Stimulated activated CD4-positive, alpha-beta T cell treated with anti-CD3 and anti-CD28 coated beads, Interleukin-15, amount 100 ng/mL, for 24 hours (primary cell): ENCODE results near the gene SSH2.

Source experiments
- DNase-seq: peaks from one replicate; pipeline ENCODE4 v3.0.0-alpha.2; 2020

Gene SSH2

DNA sequence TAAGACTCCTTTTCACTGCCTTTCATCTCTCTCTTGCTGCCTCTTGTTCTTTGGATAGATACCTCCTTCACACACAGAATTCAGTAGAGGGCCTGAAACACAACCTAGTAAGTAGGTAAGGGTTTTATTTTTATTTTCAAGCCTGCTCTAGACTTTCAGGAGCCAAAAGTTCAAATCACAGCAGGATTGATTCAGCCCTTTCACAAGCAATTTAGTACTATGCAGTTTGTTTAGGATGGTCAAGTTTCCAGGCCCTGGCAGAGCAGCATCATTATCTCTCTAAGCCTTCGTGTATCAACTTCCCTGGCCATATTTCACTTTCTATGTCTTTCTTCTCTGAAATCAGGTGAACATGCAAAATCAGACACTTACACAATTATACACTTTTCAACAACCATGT, 158.5 kb downstream of the SSH2 start:
- DNase-seq: no peak

DNA sequence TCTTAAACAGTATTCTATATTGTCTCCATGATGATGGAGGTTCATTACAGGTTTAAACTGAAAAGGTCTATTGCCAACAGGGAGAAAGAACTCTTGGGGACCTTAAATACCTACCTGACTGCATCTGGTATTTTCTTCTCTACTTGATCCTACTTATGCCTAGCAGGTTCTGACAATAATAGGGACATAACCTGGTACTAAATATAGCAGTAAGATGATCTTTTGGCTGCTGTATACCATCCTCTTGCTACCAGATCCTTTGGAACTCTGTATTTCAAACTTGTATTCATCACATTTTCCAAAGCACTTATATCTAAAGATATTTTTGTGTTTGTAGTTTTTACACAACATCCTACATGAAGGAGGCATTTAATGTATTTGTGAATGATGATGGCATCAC, 160.8 kb downstream of the SSH2 start:
- DNase-seq: no peak

DNA sequence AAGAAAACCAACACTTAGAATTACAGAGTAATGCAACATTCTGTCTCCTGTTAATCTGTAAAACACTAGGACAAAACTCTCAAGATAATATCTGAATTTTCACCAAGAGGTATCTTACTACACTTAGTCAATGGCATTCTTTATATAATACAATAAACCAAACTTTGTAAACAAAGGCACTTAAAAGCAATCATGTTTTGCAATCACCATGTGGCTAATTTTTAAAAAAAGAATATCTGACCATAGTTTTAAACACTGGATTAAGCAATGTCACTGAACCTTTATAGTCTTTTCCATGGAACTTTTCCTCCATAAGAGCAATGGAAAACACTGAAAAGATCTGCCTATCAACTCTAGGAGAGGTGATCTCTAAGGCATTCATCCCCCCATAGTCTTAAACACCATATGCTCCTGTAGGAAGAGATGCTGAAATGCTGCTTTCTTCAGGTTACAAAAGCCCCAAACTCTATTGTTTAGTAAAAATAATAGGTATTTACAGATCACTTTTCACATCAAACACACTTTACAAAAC, 163.2 kb downstream of the SSH2 start:
- DNase-seq: no peak

DNA sequence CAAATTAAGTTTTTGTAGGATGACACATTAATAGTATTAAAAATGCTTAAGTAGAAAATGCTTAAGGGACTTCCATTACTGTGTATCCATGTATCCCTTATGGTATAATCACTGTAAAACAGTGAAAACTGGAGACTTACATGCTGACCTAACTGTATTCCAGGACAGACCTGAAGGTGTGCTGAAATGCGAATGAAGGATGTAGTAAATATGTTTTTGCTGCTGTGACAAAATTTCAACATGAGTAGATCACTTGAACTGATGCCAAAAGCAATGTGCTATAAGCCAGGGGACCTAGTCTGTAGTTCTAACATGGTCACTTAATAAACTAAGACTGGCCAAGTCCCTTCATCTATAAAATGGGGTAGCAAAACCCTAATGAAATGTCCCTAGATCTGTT, 165.3 kb downstream of the SSH2 start:
- DNase-seq: no peak

DNA sequence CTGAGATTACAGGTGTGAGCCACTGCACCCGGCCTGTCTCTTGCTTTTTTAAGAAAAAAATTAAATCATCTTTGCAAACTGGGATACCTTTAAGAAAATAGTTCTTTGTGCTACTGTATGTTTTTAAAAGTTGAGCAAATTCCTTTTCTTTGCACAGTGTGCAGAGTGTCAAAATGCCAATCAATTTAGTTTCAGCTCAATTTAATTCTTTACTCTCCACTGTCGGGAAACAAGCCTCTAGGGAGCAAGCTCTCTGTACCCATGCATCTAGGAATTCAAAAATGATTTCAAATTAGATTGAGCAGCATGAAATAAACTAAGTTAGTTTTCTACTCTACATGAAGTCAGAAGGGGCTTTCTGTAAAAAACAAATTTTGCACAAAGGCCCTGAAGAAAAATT, 165.8 kb downstream of the SSH2 start:
- DNase-seq: no peak

DNA sequence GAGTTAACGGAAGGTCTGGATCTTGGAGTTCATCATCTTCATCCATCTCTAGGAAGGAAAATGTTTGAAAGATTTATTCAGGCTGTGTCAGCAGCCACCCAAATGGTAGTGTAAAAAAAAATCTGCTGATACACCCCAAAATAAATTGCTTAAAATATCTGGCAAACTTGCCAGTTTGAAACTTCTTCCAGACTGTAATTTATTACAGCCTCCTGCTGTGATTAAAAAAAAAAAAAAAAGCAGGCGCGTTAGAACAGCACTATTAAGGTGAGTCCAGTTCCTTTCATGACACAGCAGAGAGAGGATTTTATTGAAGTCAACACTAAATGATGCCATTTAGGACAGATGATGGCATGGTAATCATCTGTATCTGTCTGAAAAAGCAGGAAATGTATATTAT, 166.8 kb downstream of the SSH2 start:
- DNase-seq: no peak

DNA sequence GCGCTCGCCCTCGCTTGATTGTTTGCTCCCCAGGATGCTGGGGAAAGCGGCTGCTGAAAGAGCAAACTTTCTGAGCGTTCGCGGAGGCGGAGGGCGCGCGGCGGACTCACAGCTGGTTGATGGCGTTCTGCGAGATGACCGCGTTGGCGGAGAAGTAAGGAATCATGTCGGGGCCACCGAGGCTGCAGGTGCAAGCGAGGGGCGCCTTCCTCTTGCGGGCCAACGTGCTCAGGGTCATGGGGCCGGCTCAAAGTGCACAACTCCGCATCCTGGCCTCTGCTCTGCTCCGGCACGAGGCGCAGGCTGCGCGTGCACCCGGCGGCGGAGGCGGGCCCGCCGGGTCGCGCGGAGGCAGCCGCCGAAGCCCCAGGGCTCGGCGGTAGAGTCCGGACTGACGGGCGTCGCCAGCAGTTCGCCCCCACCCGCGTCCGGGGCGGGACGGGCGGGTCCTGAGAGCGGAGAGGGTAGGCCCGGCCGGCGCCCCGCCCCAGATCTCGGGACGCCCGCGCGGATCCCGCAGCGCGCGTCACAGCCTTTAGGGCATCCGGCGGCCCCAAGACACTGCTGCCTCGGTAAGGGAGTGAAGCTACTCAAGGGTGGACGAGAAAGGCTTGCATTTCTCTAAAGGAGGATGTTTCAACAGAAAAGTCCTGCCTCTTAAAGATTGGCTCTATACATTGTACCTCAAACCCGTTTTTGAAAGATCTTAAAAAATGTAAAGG, 168.8 kb downstream of the SSH2 start:
- DNase-seq: peak; percentile 95

DNA sequence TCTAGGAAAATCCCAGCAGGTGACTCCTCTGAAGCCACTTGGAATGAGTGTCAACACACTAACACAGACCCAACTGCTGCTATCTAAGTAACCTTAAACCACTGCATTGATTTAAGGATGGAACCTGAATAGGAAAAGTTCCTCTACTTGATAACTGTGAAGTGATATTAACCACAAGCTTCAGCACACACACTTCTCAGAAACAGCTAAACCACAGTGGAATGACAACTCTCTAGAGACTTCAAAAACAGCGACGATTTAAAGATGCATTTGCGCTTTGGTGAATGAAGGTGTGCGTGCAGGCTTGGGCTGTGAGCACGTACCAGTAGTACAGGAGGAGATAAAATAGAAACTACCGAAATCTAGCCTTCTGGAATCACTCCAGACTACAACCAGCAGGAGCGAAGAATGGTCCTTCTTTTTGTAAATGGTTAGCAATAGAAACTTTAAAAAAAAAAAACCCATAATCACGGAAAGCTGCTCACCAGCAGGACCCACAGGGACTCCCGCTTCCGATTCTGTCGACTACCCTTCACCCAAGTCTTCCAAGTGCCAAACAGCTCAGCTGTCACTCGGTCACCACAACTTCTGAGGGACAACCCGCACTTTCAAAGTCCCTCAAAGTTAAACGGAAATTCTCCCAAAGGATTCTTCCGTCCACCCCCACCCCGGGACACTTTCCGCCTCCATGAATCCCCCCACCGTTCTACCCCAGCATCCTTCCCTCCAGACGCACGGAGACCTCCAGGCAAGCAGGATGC, 169.6 kb downstream of the SSH2 start:
- DNase-seq: peak; percentile 60

DNA sequence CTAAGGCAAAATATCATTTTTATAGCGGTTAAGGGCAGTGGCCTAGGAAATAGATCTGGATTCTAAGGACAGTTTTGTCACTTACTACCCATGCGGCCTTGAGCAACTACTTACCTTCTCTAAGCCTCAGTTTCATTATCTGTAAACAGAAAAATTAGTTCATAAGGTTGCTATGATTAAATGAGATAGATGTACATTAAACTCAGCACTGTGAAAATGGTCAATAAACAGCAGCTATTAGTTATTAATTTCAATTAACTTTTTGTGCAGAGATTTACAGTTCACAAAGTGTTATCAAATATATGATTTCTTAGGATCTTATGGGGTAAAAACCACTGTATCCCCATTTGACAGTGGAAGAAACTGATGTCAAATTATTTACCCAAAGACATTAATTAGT, 171.8 kb downstream of the SSH2 start:
- DNase-seq: no peak

DNA sequence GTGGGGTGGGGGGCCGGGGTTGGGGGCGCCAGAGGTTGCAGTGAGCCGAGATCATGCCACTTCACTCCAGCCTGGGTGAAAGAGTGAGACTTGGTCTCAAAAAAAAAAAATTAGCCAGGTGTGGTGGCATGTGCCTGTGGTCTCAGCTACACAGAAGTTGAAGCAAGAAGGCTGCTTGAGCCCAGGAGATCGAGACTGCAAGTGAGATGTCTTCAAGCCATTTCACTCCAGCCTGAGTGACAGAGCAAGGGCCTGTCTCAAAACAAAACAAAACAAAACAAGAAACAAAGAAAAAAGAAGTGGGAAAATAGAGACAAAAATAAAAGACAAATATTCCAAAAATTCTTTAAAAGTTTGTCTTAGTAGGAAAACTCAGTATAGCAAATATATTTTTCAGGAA, 172.2 kb downstream of the SSH2 start:
- DNase-seq: no peak

DNA sequence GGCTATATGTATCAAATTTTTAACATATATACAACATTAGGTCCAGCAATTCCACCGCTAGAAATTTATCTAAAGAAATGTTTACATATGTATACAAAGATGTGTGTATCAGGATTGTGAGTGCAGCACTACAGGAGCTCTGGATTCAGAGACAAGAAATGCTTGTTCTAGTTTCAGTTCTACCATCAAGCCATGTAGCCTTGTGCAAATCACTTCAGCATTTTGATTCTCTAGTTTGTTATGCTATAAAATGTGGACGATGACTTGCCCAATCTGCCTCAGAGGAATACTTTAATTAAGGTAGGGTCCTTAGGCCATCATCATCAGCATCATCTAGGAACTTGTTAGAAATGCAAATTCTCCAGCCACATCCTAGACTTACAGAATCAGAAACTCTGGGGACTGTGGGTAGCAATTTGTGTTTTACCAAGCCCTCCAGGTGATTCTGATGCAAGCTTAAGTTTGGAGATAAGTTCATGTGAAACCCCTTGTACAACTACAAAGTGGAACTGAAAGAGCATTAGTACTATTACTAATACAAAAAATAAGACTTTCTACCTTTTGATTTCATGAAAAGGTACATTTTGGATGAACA, 176.1 kb downstream of the SSH2 start:
- no peak for DNase-seq

DNA sequence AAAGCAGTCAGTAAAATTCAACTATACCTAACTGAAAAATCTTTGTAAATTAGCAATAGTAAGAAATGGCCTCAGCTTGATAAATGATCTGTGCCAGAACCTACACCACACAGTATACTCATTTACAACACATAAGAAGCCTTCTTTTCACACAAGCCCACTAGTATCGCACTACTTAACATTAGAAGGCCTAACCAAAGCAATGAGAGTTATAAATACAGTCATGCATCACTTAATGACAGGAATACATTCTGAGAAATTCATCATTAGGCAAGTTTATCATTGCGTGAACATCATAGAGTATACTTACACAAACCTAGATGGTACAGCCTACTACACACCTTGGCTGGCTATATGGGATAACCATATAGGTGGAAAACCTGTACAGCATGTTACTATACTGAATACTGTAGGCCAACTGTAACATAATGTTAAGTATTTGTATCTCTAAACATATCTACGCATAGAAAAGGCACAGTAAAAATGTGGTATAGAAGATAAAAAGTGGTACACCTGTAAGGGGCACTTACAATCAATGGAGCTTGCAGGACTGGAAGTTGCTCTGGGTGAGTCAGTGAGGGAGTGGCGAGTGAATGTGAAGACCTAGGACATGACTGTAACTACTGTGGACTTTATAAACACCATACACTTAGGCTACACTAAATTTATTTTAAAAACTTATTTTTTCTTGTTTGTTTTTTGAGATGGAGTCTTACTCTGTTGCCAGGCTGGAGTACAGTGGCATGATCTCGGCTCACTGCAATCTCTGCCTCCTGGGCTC, 180.8 kb downstream of the SSH2 start:
- no peak for DNase-seq

DNA sequence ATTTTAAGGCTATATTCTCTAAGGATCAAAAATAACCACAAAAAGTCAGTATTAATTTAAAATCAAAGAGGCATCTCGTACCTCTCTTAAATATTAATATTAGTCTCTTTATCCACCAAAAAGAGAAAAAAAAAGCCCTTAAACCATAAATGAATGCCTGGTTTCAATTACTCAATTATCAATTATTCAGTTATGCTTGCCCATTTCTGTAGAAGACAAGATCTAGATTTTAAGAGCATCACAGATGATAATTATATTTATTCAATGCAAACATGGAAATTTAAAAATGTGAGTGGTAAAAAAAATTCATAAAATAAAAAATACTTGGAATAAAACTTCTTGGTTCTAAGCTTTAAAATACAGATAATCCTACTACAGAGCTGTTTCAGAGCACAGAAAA, 181.6 kb downstream of the SSH2 start:
- no peak for DNase-seq

DNA sequence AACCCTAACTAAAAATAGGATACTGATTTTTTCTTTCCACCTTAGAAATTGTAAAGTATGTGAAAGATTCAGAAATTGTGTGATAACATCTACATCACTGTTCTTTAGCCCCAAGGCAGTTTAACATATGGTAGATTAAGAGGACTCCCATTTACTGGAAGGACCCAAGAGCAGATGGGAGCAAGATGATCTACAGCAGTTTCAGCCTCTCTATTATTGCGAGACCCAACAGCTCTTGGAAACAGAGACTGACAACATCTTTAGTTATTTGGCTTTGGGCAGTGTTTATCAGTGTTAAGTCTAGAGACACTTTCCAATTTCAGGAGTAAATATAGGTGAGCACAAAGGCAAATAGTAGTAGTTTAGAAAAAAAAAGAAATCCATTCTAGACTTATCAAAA, 182.4 kb downstream of the SSH2 start:
- no peak for DNase-seq

DNA sequence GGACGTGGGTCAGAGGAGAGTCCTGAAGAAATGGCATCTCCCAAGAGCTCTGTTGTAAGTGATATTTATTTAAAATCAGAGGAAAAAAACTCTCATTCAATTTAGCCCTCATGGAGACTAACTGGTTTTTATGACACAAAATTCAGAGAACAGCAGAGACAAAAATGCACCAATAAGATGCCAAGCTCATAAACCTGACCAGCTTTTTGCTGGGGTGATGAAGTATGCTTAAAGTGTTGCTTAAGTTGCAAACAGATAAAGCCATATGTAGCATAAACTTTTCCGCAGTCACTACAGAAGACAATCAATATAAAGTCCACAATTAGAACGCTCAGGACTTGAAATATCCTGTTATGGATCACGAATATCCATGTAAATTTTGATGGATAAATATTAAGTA, 183.4 kb downstream of the SSH2 start:
- DNase-seq: no peak

DNA sequence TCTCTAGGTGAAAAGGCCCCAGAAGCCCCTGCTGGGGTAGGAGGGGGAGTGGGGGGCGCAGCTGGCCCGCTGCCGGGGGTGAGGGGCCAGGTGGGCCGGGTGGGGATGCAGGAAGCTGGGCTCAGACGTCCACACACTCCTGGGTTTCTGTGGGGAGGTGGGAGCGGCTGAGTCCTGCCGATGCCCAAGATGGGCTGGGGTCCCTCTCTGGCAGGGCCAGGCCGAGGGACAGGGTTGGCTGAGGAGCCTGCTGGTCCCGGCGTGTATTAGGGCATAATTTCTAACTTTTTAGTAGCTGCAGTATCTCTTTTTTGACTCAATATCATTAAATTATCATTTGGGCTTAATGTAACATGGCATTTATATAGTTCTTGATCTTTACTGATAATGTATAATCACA, 185.9 kb downstream of the SSH2 start:
- no peak for DNase-seq

DNA sequence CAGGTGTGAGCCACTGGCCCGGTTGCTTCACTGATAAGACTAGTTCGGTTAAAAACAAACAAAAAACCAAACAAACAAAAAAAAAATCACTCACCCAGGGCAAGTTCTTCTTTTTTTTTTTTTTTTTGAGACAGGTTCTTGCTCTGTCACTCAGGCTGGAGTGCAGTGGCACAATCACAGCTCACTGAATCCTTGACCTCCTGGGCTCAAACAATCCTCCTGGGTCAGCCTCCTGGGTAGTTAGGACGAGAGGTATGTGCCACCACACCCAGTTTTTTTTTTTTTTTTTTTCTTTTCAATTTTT, 187.9 kb downstream of the SSH2 start:
- DNase-seq: no peak

DNA sequence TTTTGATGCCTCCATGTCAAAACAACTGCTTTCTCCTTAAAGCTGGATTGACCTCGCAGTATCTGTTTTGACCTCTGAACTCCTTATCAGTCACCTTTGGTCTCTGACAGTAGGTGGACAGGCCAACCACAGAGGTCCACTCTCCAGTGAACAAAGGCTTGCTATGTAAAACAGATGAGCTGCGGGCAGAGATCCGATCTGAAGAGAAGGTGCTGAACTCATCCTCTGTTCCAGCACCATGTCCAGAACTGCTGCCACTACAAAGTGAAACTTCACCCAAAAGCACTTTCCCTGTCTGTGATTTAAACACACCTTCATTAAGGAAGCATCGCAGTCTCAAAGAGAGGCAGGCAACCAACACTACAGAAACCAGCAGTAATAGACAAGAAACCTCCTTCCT, 190.0 kb downstream of the SSH2 start:
- DNase-seq: no peak

DNA sequence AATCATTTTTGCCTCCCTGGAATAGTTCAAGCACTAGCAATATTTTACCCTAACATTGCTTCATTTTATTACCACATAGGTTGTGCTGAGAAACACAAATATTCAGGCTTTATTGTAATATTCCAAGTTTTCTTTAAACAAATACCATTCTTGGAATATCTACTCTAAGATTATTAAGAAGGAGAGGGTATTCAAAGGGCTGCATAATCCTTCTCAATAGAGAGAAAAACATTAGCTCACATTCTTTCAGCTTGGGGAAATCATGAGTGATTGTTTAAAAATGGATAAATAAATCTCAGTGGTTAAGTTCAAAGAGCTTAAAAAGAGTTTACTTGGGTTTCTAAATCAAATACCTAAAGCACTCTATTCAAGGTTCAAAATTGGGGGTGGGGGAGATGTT, 195.4 kb downstream of the SSH2 start:
- no peak for DNase-seq

DNA sequence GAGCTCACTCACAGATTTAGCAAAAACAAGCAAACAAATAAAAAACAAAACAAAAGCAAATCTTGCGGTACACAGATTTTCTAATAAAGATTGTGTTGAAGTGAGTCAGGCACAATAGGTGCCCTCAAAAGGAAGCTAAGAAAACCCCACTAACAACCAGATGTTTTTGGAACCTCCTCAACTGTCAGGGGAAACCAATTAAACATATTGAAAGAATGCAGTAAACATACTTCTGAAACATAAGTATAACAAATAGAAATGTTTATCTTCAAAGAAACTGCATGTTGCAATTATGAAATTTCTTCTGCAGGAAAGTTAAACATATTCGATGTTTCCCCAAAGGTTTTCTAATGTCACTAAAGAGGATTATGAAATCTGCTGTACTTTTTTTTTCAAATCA, 196.9 kb downstream of the SSH2 start:
- no peak for DNase-seq

DNA sequence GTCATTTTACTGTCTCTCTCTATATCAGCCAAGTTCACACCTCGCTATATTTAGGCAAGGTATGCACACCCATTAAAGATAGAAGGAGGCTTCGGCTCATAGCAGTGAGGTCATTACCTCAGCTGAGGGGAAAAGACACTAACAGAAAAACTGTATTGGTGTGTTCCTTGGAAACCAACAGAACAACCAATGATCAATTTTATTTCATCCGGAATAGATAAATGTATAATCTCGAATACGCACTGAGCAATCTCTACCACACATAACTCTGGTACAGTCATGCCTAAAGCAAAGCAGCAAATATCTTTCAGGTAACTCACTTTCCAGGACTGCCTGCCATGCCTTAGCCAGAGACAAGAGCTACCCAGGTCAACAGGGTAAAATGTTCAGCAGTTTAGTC, 197.4 kb downstream of the SSH2 start:
- no peak for DNase-seq

DNA sequence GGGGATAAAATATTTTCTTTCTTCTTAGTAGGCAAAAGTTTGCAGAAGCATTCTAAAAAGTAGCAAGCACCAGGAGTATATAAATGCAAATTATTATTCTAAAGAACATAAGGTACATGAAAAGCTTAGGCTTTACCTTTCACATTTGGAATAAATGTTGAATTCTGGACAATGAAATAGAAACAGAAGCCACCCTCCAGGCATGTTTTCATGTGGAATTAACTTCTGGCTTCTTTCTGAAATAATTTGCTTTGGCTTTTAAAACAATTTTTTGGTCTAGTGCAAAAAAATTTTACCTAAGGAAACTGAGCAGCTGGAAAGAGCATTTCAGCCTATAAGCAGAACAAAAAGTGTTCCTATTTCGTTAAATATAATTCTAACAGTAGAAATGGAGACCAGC, 197.8 kb downstream of the SSH2 start:
- DNase-seq: no peak

DNA sequence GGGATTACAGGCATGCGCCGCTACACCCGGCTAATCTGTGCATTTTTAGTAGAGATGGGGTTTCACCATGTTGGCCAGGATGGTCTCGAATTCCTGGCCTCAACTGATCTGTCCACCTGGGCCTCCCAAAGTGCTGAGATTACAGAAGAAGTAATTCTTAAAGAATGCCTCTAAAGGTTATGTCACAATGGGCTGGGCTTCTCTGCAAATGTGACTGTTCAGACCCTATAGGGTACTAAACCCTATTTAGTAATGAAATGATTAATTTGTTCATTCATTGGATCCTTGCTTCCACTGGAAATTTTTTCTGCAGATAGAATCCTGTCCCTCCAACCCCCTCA, 198.5 kb downstream of the SSH2 start:
- DNase-seq: no peak

DNA sequence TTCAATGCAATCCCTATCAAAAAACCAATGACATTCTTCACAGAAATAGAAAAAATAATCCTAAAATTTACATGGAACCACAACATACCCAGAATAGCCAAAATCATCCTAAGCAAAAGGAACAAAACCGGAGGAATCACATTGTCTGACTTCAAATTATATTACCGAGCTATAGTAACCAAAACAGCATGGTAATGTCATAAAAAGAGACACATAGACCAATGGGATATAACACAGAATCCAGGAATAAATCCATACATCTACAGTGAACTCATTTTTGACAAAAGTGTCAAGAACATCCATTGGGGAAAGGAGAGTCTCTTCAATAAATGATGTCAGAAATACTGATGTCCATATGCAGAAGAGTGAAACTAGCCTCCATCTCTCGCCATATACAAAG, 201.5 kb downstream of the SSH2 start:
- DNase-seq: no peak
